ENCODE results near the gene SBNO1.
"Not testable (repeated sequence)": the region's sequence is repeated elsewhere in the genome, so short reads cannot be mapped to it uniquely, and the experiment has no call there.

Gene SBNO1

GRCh38 chr12:123346946-123347345, 17.7 kb downstream of the SBNO1 start:
- no peak for DNase-seq (ENCODE audit: low read depth)

DNA sequence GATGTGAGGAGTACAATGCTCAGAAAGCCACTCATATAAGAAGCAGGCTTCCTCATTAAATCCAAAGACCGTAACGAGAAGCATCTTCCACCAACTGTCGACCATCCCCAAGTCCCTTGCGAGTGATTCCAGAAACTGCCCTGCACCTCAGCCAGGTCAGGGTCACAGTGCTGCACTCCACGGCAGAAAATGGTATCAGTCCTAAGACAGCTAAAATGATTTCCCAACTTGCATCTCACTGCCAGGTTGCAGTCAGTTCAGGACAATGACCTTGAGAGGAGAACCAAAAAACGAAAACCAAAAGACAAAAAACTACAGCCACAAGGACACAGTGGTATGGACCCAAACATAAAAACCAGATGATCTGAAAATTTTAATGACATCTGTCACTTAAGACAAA, 20.6 kb downstream of the SBNO1 start:
- DNase-seq (ENCODE audit: low read depth), result no peak

- no peak for DNase-seq (ENCODE audit: low read depth)
Observed at GRCh38 chr12:123337070-123337469, 27.6 kb downstream of the SBNO1 start.

GRCh38 chr12:123336530-123336929, 28.1 kb downstream of the SBNO1 start:
- no peak for DNase-seq (ENCODE audit: low read depth)

- DNase-seq (ENCODE audit: low read depth), result no peak
Observed at GRCh38 chr12:123335490-123335889, 29.2 kb downstream of the SBNO1 start.

DNA sequence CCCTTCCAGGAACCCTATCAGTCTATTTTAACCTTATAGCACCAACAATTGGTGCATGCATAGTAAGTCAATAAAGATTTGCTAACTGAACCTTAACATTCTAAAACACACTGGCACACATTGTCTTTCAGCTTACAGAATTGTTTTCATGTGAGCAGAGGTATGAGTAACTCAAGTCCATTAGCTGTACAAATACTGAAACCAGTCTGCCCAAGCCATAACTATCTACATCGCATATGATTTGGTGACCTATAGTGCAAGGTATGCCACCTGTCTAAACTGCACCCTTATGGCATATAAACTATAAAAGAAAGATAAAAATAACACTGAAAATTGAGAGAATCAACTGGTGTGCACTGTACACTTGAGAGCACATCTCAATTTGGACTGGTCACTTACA, 34.8 kb downstream of the SBNO1 start:
- DNase-seq (ENCODE audit: low read depth), result no peak

DNA sequence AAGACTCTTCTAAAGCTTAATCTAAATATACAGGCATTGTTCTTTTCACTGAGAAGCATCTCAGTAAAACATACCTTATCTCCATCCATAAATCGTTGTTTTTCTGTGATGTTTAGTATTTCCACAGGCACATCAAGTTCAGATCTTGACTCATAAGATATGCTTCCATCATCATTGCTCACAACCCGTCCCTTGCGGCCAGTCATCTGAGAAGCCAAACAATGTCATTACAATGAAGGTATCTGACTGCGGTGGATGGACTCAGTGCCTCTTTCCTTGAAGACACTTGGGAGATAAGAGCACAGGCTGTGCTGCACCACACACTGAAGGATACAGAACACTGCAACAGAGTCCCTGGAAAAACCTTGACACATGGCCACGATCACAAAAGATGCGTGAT, 44.8 kb downstream of the SBNO1 start:
- DNase-seq (ENCODE audit: low read depth), result no peak

- no peak for DNase-seq (ENCODE audit: low read depth)
Observed at GRCh38 chr12:123319273-123319672, 45.4 kb downstream of the SBNO1 start.

DNA sequence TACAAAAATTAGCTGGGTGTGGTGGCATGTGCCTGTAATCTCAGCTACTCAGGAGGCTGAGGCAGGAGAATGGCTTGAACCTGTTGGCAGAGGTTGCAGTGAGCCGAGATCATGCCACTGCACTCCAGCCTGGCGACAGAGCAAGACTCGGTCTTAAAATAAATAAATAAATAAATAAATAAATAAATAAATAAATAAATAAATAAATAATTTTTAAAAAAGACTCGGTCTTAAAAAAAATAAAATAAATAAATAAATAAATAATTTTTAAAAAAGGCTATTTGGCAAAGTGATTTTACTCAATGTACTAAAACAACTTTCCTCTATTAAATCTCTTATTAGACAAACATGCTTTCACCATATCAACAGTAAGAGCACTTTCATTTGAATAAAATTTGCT, 51.6 kb downstream of the SBNO1 start:
- not testable (repeated sequence) for DNase-seq (ENCODE audit: low read depth)

DNA sequence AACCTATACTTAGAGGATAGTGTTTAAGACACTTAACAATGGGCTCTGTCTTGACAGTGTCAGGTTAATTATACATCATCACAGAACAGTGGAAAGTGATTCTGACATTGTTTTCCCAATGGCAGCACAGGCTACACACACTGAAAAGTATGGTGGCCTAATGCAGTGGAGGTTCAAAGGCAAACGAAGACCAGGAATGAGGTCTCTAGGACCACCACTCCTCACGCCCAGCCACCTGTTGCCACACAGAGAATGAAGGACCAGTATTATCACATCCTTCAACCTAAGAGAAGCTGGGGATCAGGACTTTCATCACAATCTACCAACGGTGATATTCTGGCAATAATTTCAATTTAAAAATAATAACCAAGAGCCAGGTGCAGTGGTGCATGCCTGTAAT, 58.4 kb downstream of the SBNO1 start:
- DNase-seq (ENCODE audit: low read depth), result no peak

DNA sequence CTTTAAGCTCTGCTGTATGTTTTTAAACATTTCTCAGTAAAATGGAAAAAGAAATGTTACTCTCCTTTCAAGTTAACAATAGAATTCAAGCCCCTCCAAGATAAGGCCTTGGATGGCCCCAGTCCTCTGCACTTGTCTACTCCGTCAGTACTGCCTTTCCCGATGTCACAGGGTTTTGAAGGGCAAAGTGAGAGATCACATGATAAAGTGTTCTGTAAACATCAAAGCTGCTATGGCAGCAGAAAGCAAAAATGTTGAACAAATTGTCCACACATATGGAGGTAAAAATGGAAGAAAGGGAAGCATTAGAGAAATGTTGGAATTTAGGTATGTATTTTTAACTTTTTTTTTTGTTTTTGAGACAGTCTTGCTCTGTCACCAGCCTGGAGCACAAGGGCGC, 59.5 kb downstream of the SBNO1 start:
- DNase-seq (ENCODE audit: low read depth), result no peak

DNA sequence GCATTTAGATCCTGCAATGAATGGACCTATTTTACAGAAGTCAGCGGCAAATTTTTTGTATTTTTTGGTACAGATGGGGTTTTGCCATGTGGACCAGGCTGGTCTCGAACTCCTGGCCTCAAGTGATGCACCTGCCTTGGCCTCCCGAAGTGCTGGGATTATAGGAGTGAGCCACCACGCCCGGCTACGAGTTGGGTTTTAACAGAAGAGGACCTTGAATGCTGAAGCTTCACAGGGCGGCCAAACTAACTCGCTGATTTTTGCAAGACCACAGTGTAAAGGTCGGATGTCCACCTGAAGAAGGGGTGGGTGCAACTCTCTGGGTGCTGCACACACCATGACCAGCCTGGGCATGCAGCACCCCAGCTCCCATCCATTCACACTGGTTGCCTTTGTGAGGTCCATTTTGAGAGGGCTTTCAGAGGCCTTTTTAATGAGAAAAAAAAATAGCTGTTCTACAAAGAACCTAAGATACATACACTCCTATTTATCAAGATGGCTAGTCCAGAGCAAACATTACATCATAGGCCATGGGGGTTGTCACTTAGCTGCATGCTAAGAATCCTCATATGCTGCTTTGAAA, 71.4 kb downstream of the SBNO1 start:
- DNase-seq (ENCODE audit: low read depth), result no peak

- DNase-seq (ENCODE audit: low read depth), result no peak
Observed at GRCh38 chr12:123289911-123290310, 74.7 kb downstream of the SBNO1 start.

- no peak for DNase-seq (ENCODE audit: low read depth)
Observed at GRCh38 chr12:123288751-123289346, 75.8 kb downstream of the SBNO1 start.

DNA sequence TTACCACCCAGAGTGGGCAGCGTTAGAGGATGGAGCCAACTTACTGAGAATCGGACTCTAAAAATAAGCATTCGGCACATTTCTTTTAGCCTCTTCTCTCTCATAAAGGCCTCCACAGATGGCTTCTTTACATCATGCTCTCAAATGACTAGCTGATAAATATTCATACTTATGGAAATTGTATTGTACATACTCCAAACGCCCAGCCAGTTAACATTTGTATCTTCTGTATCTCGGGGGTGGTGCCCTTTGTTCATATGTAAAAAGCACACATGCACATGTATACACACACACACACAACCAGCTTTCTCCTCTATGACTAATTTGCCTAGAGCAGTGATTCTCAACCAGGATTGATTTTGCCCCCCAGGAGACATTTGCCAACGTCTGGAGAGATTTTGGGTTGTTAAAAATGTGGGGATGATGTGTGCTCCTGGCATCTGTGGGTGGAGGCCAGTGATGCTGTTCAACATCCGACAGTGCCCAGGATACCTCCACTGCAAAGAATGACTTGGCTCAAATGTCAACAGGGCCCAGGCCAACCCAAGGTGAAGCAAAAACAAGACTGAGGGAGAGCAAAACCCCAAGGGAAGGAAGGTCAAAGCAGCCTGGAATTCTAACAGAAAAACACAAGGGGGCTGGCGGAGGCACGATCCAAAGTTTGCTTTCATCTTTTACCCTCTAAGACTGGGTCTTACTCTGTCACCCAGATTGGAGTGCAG, 77.8 kb downstream of the SBNO1 start:
- DNase-seq (ENCODE audit: low read depth), result no peak

DNA sequence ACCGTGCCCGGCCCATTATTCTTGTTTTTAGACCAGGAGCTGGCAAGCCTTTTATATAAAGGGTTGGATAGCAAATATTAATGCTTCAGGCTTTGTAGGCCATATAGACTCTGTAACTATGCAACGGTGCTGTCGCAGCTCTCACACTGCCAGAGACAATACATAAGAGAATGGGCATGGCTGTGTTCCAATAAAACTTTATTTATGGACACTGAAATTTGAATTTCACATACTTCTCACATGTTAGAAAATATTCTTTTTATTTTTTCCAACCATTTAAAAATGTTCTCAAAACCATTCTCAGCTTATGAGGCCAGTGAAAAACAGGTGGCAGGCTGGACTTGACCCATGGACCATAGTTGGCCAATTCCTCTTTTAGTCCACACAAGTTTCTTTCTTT, 80.0 kb downstream of the SBNO1 start:
- no peak for DNase-seq (ENCODE audit: low read depth)

DNA sequence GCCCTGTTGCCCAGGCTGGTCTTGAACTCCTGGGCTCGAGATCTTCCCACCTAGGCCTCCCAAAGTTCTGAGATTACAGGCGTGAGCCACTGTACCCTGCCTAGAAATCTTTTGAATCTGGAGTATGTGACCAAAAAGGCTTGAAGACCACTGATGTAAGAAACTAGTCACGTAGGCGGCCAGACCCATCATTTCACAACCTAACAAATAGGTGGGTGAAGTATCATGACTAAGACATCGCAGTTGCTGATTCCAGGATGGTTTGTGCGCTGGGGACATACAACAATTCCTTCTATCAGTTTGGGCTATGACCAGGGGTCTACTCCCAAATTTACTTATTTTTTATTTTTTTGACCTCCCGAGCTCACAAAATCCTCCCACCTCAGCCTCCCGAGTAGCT, 81.2 kb downstream of the SBNO1 start:
- DNase-seq (ENCODE audit: low read depth), result no peak

DNA sequence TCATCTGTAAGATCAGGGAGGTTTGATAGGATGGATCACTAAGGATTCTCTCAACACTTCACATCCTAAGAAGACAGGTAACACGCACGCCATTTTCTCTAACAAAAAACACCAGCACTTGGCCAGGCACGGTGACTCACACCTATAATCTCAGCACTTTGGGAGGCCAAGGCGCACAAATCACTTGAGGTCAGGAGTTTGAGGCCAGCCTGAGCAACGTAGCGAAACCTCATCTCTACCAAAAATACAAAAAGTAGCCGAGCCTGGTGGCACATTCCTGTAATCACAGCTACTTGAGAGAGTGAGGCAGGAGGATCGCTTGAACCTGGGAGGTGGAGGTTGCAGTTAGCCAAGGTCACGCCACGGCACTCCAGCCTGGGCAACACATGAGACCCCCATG, 82.5 kb downstream of the SBNO1 start:
- no peak for DNase-seq (ENCODE audit: low read depth)

- DNase-seq (ENCODE audit: low read depth), result no peak
Observed at GRCh38 chr12:123280971-123281370, 83.7 kb downstream of the SBNO1 start.

- no peak for DNase-seq (ENCODE audit: low read depth)
Observed at GRCh38 chr12:123278101-123278627, 86.5 kb downstream of the SBNO1 start.

GRCh38 chr12:123273166-123273565, 91.5 kb downstream of the SBNO1 start:
- no peak for DNase-seq (ENCODE audit: low read depth)

- DNase-seq (ENCODE audit: low read depth), result peak; percentile 76
Observed at GRCh38 chr12:123271001-123271668, 93.5 kb downstream of the SBNO1 start.
